Skin of body (tissue), 2 donors: ENCODE measurements around the gene NSMCE3. TPM values are rescaled to one million over a fixed set of nuclear protein-coding genes. Genes with fewer than 3 reads are reported as not detected.
"Not testable (repeated sequence)": the region's sequence is repeated elsewhere in the genome, so short reads cannot be mapped to it uniquely, and the experiment has no call there.

Experiments used
- DNase-seq: peaks from one replicate; lab custom pipeline; 2025; lab: John Stamatoyannopoulos, UW
- total RNA-seq: library from RNA; depleted of rRNA; stranded (reverse); fragments of >200 nt; gene quantifications from one replicate; pipeline ENCODE4 v1.2.3, GENCODE V29; 2014

The NSMCE3 gene
- total RNA-seq, 1 donor from 2014 or later = 6.9 TPM

- peak; percentile 5 for DNase-seq
These were observed 740 bp upstream of the NSMCE3 start for GRCh38 chr15:29270169-29270955.

GRCh38 chr15:29268706-29269484 is 727 bp downstream of the NSMCE3 start:
- peak; percentile 38 for DNase-seq

GRCh38 chr15:29266052-29266582 is 3.5 kb downstream of the NSMCE3 start:
- peak; percentile 12 for DNase-seq

GRCh38 chr15:29263289-29263688 is 6.3 kb downstream of the NSMCE3 start:
- DNase-seq = no peak

GRCh38 chr15:29262738-29263137 is 6.9 kb downstream of the NSMCE3 start:
- no peak for DNase-seq

- no peak for DNase-seq
These were observed 8.7 kb downstream of the NSMCE3 start for GRCh38 chr15:29260896-29261295.

- DNase-seq = no peak
These were observed 10.4 kb downstream of the NSMCE3 start for GRCh38 chr15:29259233-29259632.

- DNase-seq = no peak
These were observed 17.4 kb downstream of the NSMCE3 start for GRCh38 chr15:29252234-29252633.

- no peak for DNase-seq
These were observed 25.1 kb downstream of the NSMCE3 start for GRCh38 chr15:29244544-29244943.

- DNase-seq = no peak
These were observed 25.5 kb downstream of the NSMCE3 start for GRCh38 chr15:29244123-29244522.

GRCh38 chr15:29242456-29243242 is 27.0 kb downstream of the NSMCE3 start:
- no peak for DNase-seq

- DNase-seq = no peak
These were observed 28.4 kb downstream of the NSMCE3 start for GRCh38 chr15:29241207-29241606.

GRCh38 chr15:29239395-29239794 is 30.2 kb downstream of the NSMCE3 start:
- DNase-seq = no peak

GRCh38 chr15:29233566-29233965 is 36.1 kb downstream of the NSMCE3 start:
- no peak for DNase-seq

- no peak for DNase-seq
These were observed 43.0 kb downstream of the NSMCE3 start for GRCh38 chr15:29226436-29227208.

GRCh38 chr15:29225534-29226234 is 43.9 kb downstream of the NSMCE3 start:
- no peak for DNase-seq

- not testable (repeated sequence) for DNase-seq
These were observed 44.6 kb downstream of the NSMCE3 start for GRCh38 chr15:29224987-29225363.

- DNase-seq = not testable (repeated sequence)
These were observed 45.2 kb downstream of the NSMCE3 start for GRCh38 chr15:29224235-29224986.

GRCh38 chr15:29223640-29224039 is 46.0 kb downstream of the NSMCE3 start:
- no peak for DNase-seq
